DMS53 (cell line): ENCODE measurements around the gene PCGF3.
"Not testable (repeated sequence)": the region's sequence is repeated elsewhere in the genome, so short reads cannot be mapped to it uniquely, and the experiment has no call there.

ENCODE experiments used
- DNase-seq: peaks from one replicate; lab custom pipeline; 2025; lab: John Stamatoyannopoulos, UW

PCGF3 gene

DNA sequence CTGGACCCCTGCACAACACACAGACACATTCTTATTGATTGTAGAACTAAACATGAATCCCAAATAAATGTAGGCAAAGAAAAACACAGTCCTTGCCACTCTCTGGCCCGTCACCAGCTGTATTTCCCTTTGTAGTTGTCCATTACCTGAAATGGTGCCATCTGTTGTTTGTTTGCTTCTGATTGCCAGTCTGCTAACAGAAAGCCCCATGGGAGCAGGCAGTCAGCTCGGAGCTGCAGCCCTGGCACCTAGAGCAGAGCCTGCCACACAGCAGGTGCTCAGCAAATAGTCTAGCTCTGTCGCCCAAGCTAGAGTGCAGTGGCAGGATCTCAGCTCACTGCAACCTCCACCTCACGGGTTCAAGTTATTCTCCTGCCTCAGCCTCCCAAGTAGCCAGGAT lies 91.4 kb downstream of the PCGF3 start:
- DNase-seq: peak; percentile 84

DNA sequence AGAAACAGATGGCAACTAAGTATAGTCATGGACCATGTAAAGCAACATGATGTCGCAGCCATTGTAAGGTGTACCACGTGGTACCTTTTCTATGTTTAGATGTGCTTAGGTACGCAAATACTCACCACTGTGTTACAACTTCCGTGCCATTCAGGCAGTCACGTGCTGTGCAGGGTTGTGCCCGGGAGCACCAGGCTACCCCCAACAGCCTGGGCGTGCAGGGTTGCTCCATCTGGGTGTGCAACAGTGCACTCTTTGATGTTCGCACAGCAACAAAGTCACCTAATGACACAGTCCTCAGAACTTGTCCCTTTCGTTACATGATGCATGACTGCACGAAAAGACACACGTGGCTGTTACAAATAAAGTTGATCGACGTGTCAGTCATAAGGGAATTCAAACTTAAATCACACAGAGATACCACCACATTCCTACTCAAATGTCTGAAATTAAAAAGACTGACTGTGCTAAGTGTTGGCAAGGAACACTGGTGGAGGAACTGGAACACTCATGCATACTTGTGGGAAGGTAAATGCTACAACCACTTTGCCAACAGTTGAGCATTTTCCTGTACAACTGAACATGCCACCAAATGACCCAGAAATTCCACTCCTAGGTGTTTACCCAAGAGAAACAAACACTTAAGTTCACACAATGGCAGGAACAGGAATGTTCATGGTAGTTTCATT lies 95.9 kb downstream of the PCGF3 start:
- peak; percentile 93 for DNase-seq

DNA sequence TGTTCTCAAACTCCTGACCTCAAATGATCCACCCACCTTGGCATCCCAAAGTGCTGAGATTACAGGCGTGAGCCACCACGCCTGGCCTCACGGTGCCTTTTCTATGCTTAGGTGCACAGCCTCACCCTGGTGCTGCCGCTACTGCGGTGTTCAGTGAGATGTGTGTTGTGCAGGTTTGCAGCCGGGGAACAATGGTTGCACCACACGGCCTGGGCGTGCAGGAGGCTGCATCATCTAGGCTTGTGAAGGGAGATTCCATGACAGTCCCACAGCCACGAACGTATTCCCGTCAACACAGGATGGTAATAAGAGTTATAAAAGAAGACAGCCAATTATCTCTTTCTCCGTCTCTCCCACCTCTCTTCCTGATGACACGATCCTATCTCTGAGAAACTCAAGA lies 98.3 kb downstream of the PCGF3 start:
- DNase-seq: no peak

DNA sequence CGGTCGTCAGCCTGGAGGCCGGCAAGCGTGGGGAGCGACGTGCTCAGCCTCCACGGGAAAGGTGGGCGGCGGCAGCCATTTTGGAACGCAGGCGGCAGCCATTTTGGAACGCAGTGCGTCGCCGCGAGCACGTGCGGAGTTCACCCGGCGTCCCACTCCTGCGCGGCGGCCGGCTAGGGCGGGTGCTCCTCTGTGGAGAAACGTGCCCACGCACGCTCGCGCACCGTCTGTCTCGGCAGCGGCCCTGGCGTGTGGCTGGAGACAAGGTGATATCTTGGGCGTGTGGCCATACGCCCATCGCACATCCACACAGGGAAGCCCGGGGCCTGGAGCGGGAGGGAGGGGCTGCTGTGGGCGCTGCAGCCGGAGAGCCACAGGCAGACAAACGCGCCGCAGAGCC lies 99.2 kb downstream of the PCGF3 start:
- DNase-seq: no peak

DNA sequence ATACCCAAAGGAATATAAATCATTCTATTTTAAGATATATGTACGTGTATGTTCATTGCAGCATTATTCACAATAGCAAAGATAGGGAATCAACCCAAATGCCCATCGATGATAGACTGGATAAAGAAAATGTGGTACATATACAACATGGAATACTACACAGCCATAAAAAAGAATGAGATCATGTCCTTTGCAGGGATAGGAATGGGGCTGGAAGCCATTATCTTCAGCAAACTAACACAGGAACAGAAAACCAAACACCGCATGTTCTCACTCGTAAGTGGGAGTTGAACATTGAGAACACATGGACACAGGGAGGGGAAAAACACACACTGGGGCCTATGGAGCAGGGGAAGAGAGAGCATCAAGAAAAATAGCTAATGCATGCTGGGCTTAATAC lies 101.3 kb downstream of the PCGF3 start:
- DNase-seq: not testable (repeated sequence)

DNA sequence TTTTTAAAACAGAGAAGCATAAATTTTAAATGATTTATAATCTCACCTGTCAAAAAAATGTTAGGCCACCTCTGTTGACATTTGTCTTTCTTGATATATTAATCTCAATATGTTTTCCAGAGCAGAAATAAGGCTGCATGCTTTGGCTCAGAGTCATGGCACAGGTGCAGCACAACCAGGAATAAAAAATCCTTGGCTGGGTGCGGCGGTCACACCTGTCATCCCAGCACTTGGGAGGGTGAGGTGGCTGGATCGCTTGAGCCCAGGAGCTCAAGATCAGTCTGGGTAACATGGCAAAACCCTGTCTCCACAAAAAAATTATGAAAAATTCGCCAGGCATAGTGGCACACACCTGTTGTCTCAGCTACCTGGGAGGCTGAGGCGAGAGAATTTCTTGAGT lies 102.2 kb downstream of the PCGF3 start:
- no peak for DNase-seq

DNA sequence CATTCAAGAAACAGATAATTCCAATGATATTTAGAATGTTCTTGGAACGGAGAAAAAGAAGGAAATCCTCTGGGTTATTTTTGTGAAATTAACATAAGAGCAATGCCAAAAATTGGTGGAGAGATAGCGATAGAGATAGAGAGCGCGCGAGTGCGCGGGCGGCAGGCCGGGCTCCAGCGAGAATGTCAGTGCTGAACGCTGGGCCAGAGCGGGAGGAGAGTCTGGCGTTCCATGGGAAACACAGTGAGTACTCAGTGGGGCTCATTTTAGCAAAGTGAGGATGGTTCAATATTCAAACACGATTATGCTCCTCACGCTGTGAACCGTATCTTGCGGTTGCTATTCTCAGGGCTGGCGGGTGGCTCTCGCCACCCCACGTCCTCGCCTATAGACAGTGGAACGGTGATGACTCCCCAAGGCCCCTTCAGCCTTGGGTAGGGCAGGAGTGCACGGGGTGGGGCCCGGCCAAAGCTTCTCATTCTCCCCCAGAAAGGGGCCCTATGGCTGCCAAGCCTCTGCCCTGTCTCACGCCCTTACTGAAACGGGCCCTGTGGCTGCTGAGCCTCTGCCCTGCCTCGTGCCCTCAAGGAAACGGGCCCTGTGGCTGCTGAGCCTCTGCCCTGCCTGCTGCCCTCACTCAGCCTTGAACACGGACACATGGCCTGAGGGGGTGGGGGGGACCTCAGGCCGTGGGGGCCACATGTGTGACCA lies 103.4 kb downstream of the PCGF3 start:
- DNase-seq: no peak

DNA sequence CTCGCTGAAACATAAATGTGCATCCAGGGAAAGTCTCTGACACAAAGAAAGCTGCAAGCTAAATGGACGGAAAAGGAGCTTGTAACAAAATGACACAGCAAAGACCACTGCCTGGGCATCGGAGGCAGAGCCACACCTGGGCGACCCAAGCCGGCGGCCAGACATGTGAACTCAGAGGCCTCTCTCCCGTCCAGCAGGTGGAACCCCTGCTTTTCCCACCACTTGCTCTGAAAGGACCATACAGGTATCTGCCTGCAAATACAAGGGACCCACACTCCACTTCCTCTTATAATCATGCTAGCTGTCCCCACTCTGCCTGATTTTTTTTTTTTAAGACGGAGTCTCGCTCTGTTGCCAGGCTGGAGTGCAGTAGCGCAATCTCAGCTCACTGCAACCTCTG lies 108.3 kb downstream of the PCGF3 start:
- no peak for DNase-seq

DNA sequence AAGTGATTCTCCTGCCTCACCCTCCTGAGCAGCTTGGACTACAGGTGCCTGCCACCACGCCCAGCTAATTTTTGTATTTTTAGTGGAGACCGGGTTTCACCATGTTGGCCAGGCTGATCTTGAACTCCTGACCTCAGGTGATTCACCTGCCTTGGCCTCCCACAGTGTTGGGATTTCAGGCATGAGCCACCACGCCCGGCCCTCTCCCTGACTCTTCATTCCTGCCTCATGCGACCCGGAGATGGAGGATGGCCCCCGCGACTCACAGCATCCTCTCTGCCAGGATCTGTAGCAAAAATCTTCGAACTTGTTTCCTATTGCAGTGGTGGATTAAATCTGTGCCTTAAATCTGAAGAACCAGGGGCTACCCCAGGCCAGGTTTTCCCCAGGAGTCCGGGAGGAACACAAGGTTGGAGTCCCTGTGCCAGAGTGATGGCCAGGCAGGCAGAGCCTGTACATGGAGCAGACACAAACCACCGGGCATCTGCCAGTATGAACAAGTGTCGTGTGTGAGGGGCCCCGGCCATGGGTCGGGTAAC lies 108.7 kb downstream of the PCGF3 start:
- no peak for DNase-seq

DNA sequence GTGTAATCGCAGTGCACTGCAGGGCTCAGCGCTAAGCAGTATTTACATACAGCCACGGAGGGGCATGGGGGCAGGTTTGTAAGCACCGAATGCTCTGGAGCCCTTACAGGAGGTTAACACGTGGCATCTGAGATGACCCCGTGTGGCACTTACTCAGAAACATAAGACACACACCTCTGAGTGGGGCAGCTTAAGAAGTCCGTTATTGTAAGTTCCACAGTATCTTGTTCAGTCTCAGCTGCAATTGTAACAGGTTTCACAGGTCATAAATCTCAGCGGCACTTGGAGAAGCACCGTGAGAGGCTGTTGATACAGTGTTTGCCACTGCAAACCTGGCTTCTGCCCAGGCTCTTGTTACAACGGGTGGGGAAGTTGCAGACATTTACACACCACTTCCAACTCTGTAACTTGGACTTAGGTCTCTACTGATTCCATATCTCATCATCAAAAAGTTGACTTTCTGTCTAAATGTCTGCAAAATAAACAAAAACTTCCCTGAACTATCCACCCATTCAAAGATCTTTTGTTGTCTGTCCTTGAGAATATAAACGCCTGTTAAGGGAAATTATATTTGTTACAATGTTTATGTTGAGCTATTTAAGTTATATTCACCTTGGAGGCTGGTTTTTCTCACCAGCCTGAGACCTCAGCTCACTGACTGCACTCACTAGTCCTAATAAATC lies 110.0 kb downstream of the PCGF3 start:
- DNase-seq: peak; percentile 38

DNA sequence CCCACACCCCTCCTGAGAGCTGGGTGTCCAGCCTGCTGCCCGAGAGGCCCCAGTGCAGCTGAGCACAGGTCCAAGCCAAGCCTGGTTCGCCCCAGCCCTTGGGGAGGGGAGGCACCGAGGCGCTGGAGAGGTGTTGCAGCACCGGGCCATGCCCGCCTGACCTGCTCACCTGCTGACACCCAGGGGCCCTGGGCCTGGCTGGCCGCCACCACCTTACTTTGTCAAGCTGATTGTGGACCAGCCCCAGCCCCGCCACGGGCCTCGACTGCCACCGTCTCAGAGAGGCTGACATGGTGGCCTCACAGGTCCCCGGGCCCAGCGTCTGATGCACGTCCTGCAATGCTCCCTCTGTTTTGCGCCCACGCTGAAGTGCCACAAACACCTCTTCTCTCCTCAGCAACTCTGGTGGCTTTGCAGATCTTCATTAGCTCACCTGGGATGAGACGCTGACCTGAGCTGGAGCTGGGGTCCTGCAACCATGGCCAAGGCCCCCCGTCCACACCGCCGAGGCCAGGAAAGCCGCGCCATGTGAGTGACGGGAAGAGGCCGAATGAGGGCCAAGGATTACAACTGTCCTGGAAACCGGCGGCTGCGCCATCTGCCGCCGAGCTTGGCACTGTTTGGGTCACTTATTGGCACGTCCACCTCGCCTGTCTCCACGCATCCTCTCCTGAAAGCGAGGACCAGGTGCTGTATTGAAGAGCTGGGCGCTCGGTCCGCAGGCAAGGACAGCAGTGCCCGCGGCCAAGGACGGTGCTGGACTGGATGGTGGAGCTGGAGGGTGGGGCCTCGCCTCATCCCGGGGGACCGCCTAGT lies 112.7 kb downstream of the PCGF3 start:
- DNase-seq: no peak

DNA sequence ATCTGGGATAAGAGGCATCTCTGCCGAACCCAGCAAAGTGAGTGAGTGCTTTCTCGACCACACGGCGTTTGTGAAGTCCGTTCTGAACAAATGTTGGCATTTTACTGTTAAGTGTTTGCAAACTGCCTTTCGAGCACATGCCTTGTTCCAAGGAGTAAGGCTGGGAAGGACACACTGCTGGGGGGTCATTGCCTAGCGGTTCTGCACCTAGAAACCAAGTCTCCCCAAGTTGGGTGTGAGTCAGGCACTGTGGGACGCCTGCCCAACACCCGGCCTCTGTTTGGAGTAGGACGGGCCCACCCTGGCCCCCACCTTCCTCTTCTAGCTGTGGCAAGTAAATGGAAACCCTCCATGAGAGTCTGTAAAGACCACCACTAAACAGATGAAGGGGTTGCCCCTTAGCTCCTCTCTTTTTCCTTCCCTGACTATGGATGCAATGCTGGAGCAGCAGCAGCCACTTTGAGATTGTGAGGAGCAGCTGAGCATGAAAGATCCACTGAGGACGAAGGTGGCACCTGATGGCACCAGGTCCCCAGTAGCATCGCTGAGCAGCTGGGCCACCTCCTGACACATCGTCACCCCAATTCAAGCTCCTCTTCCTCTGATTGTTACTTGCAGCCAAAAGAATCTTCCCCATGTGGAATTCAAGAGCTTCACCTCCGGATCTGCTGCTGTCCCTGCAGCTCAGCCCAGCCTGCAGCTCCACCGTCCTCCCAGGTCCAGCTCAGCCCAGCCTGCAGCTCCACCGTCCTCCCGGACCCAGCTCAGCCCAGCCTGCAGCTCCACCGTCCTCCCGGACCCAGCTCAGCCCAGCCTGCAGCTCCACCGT lies 114.0 kb downstream of the PCGF3 start:
- no peak for DNase-seq
